Measurements from ENCODE around the gene ANKRD12.

DNA sequence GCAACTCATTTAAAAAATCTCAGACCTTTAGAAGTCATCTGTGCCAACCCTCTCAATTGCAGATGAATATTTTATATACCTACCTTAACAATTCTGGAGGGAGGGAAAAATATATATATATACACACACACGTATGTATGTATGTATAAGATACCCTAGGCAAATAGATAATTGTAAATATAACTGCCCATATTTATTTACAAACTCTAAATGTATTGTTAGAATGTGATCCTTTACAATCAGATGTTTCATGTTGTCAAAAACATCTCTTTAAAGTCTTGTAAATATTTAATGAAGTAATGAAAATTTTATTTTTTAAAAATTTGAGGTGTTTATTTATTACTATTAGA, 11.6 kb downstream of the ANKRD12 start:
- no peak for TF ChIP-seq EZH2phosphoT487 (IDR thresholded peaks at IDR 0.05; ENCODE audit: borderline replicate concordance, low read depth, low read length)
- TF ChIP-seq, protein P1, sequence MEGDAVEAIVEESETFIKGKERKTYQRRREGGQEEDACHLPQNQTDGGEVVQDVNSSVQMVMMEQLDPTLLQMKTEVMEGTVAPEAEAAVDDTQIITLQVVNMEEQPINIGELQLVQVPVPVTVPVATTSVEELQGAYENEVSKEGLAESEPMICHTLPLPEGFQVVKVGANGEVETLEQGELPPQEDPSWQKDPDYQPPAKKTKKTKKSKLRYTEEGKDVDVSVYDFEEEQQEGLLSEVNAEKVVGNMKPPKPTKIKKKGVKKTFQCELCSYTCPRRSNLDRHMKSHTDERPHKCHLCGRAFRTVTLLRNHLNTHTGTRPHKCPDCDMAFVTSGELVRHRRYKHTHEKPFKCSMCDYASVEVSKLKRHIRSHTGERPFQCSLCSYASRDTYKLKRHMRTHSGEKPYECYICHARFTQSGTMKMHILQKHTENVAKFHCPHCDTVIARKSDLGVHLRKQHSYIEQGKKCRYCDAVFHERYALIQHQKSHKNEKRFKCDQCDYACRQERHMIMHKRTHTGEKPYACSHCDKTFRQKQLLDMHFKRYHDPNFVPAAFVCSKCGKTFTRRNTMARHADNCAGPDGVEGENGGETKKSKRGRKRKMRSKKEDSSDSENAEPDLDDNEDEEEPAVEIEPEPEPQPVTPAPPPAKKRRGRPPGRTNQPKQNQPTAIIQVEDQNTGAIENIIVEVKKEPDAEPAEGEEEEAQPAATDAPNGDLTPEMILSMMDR (conservative IDR thresholded peaks at IDR 0.05; ENCODE audit: low read length) = no peak; the same call in 1 of the 2 replicates
